Natural killer cell (primary cell): ENCODE measurements around the gene PALLD. TPM values are rescaled to one million over a fixed set of nuclear protein-coding genes. Genes with fewer than 3 reads are reported as not detected.

ENCODE experiments used
- ATAC-seq, 3 donors: fragments of 150-1000 bp in 2 of 3; fragments of 200-7000 bp in 1 of 3; cut with Tn5 transposase; 1 replicate in 1 of 3; 2 replicates in 2 of 3; pipeline ENCODE4 v1.10.0; 2021; ENCODE audit warnings: mild to moderate bottlenecking in 2 of 3, moderate library complexity in 2 of 3
- DNase-seq, 2 donors: peaks; one replicate each; pipeline versions ENCODE4 v3.0.0 to v3.0.0-alpha.2; 2013 to 2021; ENCODE audit warnings: mixed read lengths in 1 of 2
- H3K27ac ChIP-seq: one replicate; pipeline ENCODE4 v1.5.1; 2013; ENCODE audit warnings: mild to moderate bottlenecking, low read length
- H3K27me3 ChIP-seq: one replicate; pipeline ENCODE4 v1.6.1; 2013; ENCODE audit warnings: low read length; ENCODE audit not compliant: control insufficient read depth, insufficient read depth
- H3K36me3 ChIP-seq: one replicate; pipeline ENCODE4 v1.6.1; 2013; ENCODE audit warnings: low read length; ENCODE audit not compliant: control insufficient read depth, insufficient read depth
- H3K4me1 ChIP-seq: one replicate; pipeline ENCODE4 v1.6.1; 2013; ENCODE audit warnings: low read length; ENCODE audit not compliant: control insufficient read depth, insufficient read depth
- H3K4me3 ChIP-seq: one replicate; pipeline ENCODE4 v1.5.1; 2013; ENCODE audit warnings: low read length
- H3K9me3 ChIP-seq: one replicate; pipeline ENCODE4 v1.6.1; 2013; ENCODE audit warnings: low read length; ENCODE audit not compliant: control insufficient read depth, insufficient read depth
- H3K27ac Mint-ChIP-seq, 2 donors: one replicate each; pipeline ENCODE4 v1.8.0; 2022; ENCODE audit warnings: mild to moderate bottlenecking in 2 of 2, mixed read lengths in 2 of 2, moderate library complexity in 1 of 2
- H3K27me3 Mint-ChIP-seq, 2 donors: one replicate each; pipeline ENCODE4 v1.8.0; 2022; ENCODE audit warnings: low read depth in 2 of 2, mixed read lengths in 2 of 2
- H3K36me3 Mint-ChIP-seq: one replicate; pipeline ENCODE4 v1.8.0; 2022; ENCODE audit warnings: mixed read lengths
- H3K4me1 Mint-ChIP-seq, 2 donors: one replicate each; pipeline ENCODE4 v1.8.0; 2022; ENCODE audit warnings: mixed read lengths in 2 of 2
- H3K4me3 Mint-ChIP-seq: one replicate; pipeline ENCODE4 v1.8.0; 2022; ENCODE audit warnings: mild to moderate bottlenecking, moderate library complexity, mixed read lengths
- H3K9me3 Mint-ChIP-seq, 2 donors: one replicate each; pipeline ENCODE4 v1.8.0; 2022; ENCODE audit warnings: mixed read lengths in 2 of 2
- CTCF ChIP-seq: fragments of 200-600 bp; IDR thresholded peaks from one replicate; pipeline ENCODE4 v1.8.0; 2022; ENCODE audit warnings: antibody characterized with exemption
- WGBS: methylation state at CpG from one replicate; pipeline ENCODE4 v1.1.7; 2013; ENCODE audit warnings: missing lambda C conversion rate; ENCODE audit not compliant: insufficient coverage; 5-methylcytosine and 5-hydroxymethylcytosine counted together
- intact Hi-C: fragments of 100-400 bp; cut with micrococcal nuclease; formaldehyde crosslinking; loops from one replicate; pipeline ENCODE4 v1.14.2; 2022
- total RNA-seq, 4 donors: library from RNA; stranded (reverse); fragments of 120-200 nt in 1 of 4; gene quantifications; one replicate each; pipeline versions ENCODE4 v1.2.3 to v1.2.4, GENCODE V29; 2013 to 2022

Gene PALLD
- total RNA-seq, 3 donors from 2014 or later (not counting 1 experiment from before 2014, with no cell fraction given) = 15.1 to 25.4 (median 22.8) TPM

- Mint-ChIP-seq H3K27ac (no peak overlapping the region), H3K4me3 (no peak overlapping the region), H3K36me3 (peaks cover 2% of the 10 kb centered on the region), H3K4me1 (no peaks in the 10 kb centered on the region), H3K27me3 (peaks cover 6 to 12% of the 10 kb centered on the region in 2 donors), H3K9me3 (no peaks in the 10 kb centered on the region)
- Histone ChIP-seq H3K36me3 (no peaks in the 10 kb centered on the region), H3K4me3 (no peak overlapping the region), H3K27me3 (no peaks in the 10 kb centered on the region), H3K4me1 (no peaks in the 10 kb centered on the region), H3K9me3 (no peaks in the 10 kb centered on the region), H3K27ac (no peak overlapping the region)
- DNase-seq = no peak
- WGBS = 76% methylated on average over 2 of the region's 2 CpGs
- no peak for TF ChIP-seq CTCF
- ATAC-seq = no peak
- intact Hi-C loops = no loop called here
Observed at GRCh38 chr4:168771251-168771650, 274.4 kb downstream of the PALLD start.

- intact Hi-C loops = no loop called here
- ATAC-seq = no peak
Observed at GRCh38 chr4:168773388-168774195, 276.7 kb downstream of the PALLD start.

GRCh38 chr4:168776382-168776781 lies 279.5 kb downstream of the PALLD start:
- Mint-ChIP-seq H3K4me1 (no peaks in the 10 kb centered on the region), H3K4me3 (no peak overlapping the region), H3K9me3 (no peaks in the 10 kb centered on the region), H3K36me3 (peaks cover 6% of the 10 kb centered on the region), H3K27me3 (peaks cover 12 to 19% of the 10 kb centered on the region in 2 donors), H3K27ac (no peak overlapping the region)
- no peak overlapping the region for H3K27ac ChIP-seq
- H3K36me3 ChIP-seq = no peaks in the 10 kb centered on the region
- no peak for DNase-seq
- H3K4me1 ChIP-seq = no peaks in the 10 kb centered on the region
- no peak for ATAC-seq
- no peak overlapping the region for H3K4me3 ChIP-seq
- TF ChIP-seq CTCF = no peak
- peaks cover 2% of the 10 kb centered on the region for H3K27me3 ChIP-seq
- no peaks in the 10 kb centered on the region for H3K9me3 ChIP-seq
- intact Hi-C loops = no loop called here

More at GRCh38 chr4:168773388-168774195, 276.7 kb downstream of the PALLD start:
- Histone ChIP-seq H3K9me3 (no peaks in the 10 kb centered on the region), H3K4me1 (no peaks in the 10 kb centered on the region), H3K36me3 (no peaks in the 10 kb centered on the region), H3K4me3 (no peak overlapping the region), H3K27me3 (peaks cover 2% of the 10 kb centered on the region), H3K27ac (no peak overlapping the region)
- H3K9me3 Mint-ChIP-seq = no peaks in the 10 kb centered on the region
- 94% methylated on average over 9 of the region's 12 CpGs for WGBS
- no peak overlapping the region for H3K27ac Mint-ChIP-seq
- TF ChIP-seq CTCF = no peak
- no peaks in the 10 kb centered on the region for H3K4me1 Mint-ChIP-seq
- DNase-seq = no peak
- H3K36me3 Mint-ChIP-seq = peaks cover 6% of the 10 kb centered on the region
- no peak overlapping the region for H3K4me3 Mint-ChIP-seq
- H3K27me3 Mint-ChIP-seq = peaks cover 12 to 15% of the 10 kb centered on the region in 2 donors
